HG03457 (cell line): ENCODE data around the gene MTREX.

Experiments
- ATAC-seq: cut with Tn5 transposase; IDR thresholded peaks from one replicate; pipeline ENCODE4 v1.9.1; 2021; ENCODE audit warnings: moderate number of reproducible peaks; ENCODE audit not compliant: unreplicated experiment

Gene MTREX

DNA sequence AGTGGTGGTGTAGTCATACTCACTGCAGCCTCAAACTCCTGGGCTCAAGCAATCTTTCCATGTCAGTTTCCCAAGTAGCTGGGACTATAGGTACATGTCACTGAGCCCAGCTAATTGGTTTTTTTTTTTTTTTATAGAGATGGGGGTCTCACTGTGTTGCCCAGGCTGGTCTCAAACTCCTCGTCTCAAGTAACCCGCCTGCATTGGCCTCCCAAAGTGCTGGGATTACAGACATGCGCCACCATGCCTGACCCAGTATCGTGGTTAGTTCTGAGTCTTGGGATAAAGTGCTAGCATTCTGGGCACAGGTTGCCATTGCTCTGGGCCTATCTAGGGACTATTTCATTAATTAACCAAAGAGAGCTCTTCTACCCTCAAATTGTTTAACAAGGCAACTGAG lies 118.7 kb downstream of the MTREX start:
- no peak for ATAC-seq

GRCh38 chr5:55427157-55427556 lies 119.4 kb downstream of the MTREX start:
- ATAC-seq = no peak

DNA sequence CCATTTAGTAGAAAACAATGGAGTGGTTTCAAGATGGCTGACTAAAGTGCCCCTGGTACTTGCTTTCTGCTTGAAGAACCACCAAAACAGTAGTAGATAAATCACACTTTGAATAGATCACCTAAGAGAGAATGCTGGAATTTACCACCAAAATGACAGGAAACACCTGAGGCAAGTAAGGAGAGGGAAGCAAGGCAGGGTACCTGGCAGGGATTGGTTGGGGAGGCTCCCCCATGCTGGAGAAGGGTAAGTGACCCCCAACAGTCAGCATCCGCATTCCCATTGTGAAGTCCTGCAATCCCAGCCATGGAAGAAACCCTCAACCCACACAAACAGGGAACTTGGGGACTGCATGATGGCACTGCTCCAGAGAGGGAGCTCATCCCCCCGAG lies 121.4 kb downstream of the MTREX start:
- ATAC-seq = no peak

DNA sequence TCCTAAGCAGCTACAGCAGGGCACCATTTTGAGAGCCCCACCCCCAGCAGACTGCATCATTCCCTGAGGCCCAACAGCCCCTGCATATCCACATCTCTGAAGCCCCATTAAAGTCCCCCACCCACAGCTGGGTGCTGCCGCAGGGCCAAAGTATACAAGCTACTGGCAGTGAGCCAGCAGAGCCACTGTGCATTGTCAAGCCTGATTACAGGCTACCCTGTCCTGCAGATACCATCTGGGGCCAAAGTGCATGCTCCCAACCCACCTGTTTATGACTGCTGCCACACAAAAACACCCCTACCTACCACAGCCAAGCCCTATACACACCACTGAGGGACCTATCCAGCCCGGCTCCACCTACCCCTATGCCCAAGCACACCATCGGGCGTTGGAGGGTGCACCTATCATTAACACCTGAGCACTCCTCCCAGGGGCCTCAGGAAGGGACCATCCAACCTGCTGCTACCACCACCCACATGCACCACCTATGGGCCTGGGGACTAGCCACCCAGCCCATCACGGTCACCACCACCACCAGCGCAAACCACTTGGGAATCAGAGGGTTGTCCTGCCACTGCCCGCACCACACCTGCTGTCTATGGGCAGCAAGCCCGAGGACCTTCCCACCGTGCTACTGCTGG lies 121.9 kb downstream of the MTREX start:
- ATAC-seq = no peak

- no peak for ATAC-seq
Measured at GRCh38 chr5:55432549-55432948, 124.8 kb downstream of the MTREX start.

- no peak for ATAC-seq
Measured at GRCh38 chr5:55437452-55437851, 129.7 kb downstream of the MTREX start.

DNA sequence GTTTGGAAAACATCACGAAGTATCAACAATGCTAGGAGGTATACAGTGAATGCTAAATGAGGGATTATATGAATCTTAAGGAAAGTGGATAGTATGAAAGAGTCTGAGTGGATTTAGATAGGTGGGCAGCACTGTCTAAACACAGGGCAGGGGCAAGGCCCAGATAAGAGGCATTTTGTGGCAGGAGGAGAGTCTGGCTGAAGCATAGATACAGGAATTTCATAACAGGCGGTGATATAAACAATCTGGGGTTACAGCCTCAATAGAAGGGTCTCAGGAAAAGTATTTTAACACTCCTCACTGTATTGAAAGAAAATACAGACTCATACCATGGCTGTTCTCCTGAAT lies 130.0 kb downstream of the MTREX start:
- no peak for ATAC-seq

- ATAC-seq = no peak
Measured at GRCh38 chr5:55438998-55439397, 131.2 kb downstream of the MTREX start.

- no peak for ATAC-seq
Measured at GRCh38 chr5:55440188-55440646, 132.4 kb downstream of the MTREX start.

DNA sequence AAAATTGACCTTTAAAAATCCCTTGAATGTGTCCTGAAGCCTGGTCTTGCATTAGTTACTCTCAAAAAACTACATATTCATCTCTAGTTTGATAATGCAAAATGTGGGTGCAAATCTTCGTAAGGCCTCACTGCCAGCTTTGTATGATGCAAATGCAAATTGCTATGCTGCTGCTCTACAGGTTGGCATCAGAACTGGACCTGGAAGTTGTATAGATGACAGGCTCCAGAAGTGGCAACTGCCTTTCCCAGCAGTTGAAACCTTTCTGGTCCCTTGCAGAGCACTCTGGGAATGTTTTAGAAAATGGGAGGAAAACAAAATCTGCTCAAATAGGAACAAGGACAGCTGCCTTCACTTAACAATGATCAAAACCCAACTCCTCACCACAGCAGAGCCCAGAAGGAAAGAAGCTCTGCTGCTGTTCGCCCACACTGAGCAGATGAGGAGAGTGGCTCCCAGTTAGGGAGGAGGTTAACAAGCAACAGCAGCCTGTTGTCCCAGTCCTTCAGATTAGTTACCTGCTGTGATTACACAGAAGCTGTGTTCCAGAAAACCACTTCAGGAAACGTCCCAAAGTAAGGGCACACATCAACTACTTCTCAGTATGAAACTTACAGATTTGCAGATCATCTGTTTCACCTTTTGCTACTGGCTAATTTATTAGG lies 133.4 kb downstream of the MTREX start:
- ATAC-seq = no peak

DNA sequence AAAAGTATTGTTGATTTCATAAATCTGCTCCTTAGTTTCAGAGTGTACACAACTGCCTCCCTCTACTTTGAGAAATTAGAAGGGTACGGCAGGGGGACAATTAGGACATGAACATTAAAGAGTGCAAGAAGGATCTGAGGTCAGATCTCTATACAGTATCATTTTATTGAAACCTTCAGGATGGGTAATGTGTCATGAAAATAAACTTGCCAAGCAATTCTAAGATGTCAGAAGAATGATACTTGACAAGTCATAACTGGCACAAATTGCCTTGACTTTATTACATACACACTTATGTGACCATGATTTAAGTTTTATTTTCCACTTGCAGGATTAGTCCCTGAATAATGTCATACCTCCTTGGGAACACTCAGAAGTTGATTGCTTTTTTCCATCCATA lies 134.2 kb downstream of the MTREX start:
- ATAC-seq = no peak

DNA sequence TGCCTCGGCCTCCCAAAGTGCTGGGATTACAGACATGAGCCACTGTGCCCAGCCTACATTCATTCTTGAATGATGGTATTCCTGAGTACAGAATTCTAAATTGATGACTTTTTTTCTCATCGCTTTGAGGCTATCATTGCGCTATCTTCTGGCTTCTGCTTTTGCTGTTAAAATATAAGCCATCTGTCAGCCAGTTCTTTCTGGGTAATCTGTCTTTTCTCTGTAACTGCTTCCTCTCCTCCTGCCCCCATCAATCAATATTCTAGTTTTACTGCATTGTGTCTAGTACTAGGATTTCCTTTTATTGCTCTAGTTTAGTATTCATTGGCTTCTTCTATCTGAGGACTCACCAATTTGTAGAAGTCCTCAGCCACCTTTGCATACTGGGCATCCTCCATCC lies 138.0 kb downstream of the MTREX start:
- no peak for ATAC-seq

DNA sequence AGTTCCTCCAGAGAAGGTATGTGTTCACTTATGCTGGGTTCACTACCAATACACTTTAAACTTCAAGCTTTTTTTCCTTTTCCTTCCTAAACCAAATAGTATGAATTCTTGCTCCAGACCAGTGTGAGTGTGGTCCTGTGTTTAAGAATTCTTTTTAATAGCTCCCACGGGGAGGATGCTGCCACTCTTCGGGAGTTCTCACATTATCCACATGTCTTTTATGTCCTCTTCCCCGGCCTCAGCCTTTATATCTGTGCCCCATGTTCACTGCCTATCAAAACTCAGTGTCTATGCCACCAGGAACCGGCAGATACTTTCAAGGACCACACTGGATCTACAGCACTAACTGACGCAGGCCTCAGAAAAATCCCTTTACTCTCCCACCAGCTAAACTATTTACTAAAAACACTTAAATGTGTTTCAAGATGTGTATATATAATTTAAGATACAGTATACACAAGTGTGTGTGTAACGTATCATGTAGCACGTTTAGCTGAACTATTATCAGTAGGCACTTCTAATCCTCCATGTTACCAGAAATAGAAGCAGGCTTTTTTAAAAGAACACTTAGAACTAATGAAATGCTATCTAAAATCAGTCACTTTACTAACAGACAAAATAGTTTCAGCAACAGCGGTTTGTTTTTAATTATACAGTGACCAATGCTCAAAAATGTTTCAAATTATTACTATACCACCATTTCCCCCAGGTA lies 139.0 kb downstream of the MTREX start:
- no peak for ATAC-seq

DNA sequence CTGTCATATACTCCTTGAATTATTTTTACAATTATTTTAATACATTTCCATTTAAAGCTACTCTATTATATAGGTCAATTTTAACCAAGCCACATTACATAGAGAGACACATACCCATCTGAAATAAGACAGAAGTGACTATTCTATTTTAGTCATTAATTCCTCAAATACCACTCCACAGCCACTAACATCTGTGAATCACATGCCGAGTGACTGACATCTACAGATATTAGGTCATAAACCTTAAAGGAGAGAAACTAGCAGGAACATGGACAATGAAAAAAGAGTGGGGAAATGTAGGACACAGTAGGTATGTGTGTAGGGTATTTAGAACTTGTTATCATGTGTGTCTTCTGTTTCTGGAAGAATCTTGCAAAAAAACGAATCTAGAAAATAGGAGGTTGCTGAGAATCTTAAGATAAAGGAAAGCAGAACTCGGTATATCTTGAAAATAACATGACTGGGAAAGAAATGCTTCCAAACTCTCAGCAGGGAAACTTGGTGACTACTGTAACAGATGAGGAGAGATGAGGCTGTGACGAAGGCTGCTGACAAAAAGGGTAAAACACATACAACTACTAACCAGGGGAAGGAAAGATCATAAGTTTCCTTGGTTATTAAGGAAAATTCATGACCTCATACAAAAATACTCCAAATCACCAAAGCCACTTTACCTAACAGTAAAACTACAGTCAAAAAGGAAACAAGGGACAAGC lies 142.4 kb downstream of the MTREX start:
- no peak for ATAC-seq

DNA sequence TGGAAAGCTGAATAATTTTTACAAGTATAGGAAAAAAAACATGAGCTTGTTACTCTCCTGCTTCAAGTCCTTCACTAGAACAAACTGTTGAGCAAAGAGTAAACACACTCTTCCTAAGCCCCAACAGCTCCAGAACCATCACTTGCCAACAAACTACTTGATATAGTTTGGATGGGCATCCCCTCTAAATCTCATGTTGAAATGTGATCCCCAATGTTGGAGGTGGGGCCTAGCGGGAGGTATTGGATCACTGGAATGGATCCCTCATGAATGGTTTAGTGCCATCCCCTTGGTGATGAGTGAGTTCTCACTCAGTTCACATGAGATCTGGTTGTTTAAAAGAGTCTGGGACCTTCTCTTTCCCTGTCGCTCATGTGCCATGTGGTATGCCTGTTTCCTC lies 144.2 kb downstream of the MTREX start:
- ATAC-seq = no peak

- no peak for ATAC-seq
Measured at GRCh38 chr5:55453211-55453610, 145.4 kb downstream of the MTREX start.

GRCh38 chr5:55454282-55454681 lies 146.5 kb downstream of the MTREX start:
- no peak for ATAC-seq

- no peak for ATAC-seq
Measured at GRCh38 chr5:55456216-55456895, 148.6 kb downstream of the MTREX start.

- no peak for ATAC-seq
Measured at GRCh38 chr5:55459572-55459971, 151.8 kb downstream of the MTREX start.

GRCh38 chr5:55463613-55464012 lies 155.8 kb downstream of the MTREX start:
- ATAC-seq = no peak
